GM10266 (cell line): ENCODE results near the gene RAB11FIP3.
A peak's percentile ranks its signal among the peaks of the same experiment; 100 is the strongest.
"Not testable (repeated sequence)": the region's sequence is repeated elsewhere in the genome, so short reads cannot be mapped to it uniquely, and the experiment has no call there.

Experiments used
- DNase-seq: peaks from one replicate; pipeline ENCODE4 v3.0.0; 2012; ENCODE audit errors: extremely low spot score
- TF ChIP-seq, protein P1 (sequence below): IDR thresholded peaks from 2 replicates; pipeline ENCODE4 v1.5.1; 2012; ENCODE audit warnings: mild to moderate bottlenecking, low read depth; ENCODE audit not compliant: control insufficient read depth, insufficient read depth; ENCODE audit errors: missing control alignments

The RAB11FIP3 gene, protein sequence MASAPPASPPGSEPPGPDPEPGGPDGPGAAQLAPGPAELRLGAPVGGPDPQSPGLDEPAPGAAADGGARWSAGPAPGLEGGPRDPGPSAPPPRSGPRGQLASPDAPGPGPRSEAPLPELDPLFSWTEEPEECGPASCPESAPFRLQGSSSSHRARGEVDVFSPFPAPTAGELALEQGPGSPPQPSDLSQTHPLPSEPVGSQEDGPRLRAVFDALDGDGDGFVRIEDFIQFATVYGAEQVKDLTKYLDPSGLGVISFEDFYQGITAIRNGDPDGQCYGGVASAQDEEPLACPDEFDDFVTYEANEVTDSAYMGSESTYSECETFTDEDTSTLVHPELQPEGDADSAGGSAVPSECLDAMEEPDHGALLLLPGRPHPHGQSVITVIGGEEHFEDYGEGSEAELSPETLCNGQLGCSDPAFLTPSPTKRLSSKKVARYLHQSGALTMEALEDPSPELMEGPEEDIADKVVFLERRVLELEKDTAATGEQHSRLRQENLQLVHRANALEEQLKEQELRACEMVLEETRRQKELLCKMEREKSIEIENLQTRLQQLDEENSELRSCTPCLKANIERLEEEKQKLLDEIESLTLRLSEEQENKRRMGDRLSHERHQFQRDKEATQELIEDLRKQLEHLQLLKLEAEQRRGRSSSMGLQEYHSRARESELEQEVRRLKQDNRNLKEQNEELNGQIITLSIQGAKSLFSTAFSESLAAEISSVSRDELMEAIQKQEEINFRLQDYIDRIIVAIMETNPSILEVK

DNA sequence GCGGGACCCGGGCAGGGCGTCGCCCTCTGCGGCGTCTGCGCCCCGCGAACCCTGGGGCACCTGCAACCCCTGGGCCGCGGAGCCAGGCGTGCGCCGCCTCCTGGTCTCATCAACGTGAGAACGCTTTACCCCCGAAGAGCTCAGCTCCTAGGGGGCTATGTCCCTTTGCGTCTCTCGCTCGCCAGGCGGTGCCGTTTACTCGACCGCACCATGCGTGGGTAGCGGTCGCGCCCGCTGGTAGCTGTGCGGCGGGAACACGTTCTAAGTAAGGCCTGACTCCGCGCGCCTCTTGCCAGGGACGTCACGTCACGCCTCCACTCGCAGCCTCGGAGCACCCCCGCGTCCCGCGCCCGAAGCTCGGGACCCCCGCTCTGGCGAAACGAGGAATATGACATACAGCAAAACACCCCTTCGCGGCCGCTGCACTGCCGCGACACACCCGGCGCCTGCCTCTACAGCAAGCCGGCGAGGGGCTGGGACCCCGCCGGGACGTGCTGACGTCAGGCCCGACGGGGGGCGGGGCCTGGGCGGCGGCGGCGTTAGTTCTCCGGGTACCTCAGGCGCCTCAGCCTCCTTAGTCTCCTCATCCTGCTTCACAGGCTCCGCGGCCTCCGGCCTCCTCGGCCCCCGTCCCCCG is at the start of gene RAB11FIP3:
TSS of gene RAB11FIP3 (plus strand) at position 568 of the 637 bp plus-strand sequence. CDS start 358 bp downstream, outside the sequence.
- peak; percentile 99 for DNase-seq
- TF ChIP-seq, protein P1, sequence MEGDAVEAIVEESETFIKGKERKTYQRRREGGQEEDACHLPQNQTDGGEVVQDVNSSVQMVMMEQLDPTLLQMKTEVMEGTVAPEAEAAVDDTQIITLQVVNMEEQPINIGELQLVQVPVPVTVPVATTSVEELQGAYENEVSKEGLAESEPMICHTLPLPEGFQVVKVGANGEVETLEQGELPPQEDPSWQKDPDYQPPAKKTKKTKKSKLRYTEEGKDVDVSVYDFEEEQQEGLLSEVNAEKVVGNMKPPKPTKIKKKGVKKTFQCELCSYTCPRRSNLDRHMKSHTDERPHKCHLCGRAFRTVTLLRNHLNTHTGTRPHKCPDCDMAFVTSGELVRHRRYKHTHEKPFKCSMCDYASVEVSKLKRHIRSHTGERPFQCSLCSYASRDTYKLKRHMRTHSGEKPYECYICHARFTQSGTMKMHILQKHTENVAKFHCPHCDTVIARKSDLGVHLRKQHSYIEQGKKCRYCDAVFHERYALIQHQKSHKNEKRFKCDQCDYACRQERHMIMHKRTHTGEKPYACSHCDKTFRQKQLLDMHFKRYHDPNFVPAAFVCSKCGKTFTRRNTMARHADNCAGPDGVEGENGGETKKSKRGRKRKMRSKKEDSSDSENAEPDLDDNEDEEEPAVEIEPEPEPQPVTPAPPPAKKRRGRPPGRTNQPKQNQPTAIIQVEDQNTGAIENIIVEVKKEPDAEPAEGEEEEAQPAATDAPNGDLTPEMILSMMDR: peak; percentile 12

DNA sequence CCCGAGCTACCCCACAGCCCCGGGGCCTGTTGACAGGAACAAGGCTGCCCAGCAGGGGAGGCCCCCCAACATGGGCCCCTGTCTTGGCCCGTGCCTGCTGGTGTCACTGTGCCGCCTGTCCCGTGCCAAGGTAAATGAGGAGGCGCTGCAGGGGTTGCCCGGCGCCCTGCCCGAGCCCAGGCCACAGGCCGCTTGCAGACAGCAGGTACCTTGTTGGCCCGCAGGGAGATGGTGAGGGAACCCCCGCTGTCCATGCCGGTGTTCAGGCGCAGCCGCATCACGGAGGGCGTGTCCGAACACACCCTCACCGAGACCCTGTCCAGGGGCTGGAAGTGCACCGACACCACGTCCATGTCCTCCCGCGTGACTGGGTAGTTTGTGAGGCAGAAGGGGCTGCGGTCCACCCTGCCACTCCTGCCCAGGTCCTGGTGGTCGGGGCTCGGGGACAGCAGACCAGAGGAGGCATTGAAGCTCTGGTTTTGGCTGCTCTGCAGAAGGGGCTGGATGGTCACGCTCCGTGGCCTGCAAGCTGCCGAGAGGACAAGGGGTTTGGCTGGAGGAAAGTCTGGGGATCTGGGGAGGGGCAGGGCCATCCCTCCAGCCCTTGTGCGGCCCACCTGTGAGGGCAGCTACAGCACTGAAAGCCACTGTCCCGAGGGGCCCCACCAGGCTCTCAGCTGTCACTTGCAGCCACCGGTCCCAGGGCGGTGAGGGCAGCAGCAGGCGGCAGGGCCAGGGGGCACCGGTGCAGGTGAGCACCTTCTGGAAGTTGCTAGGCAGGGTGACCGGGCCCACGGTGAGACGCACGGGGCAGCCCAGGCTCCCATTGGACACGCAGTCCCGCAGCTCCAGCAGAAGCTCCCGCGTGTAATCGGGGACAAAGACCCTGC is 49.3 kb upstream of the RAB11FIP3 start:
- no peak for DNase-seq
- TF ChIP-seq, protein P1: no peak

DNA sequence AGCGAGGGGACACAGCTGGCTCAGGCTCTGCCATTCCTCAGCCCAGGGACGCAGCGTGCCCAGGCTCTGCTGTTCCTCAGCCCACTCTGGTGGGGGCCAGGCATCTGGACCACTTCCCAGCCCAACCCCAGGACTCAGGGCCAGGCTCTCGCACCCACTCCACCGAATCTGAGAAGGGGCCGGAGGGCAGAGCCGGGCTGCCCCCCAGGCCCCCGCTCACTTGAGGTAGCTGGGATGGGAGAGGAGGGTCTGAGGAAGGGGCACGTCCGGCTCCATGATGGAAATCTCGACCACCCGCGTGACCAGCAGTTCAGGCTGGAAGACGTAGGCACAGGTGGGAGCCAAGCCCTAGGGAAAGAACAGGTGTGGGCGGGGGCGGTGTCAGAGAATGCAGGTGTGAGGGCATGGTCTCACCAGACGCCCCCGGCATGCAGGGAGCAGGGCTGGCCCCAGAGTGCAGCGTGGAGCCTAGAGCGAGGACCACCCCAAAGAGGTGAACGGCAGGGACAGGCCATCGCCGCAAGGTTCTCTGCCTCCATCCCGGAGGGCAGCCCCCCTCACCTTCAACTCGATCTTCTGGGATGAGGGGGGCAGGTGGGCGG is 48.5 kb upstream of the RAB11FIP3 start:
- TF ChIP-seq, protein P1: no peak
- no peak for DNase-seq

DNA sequence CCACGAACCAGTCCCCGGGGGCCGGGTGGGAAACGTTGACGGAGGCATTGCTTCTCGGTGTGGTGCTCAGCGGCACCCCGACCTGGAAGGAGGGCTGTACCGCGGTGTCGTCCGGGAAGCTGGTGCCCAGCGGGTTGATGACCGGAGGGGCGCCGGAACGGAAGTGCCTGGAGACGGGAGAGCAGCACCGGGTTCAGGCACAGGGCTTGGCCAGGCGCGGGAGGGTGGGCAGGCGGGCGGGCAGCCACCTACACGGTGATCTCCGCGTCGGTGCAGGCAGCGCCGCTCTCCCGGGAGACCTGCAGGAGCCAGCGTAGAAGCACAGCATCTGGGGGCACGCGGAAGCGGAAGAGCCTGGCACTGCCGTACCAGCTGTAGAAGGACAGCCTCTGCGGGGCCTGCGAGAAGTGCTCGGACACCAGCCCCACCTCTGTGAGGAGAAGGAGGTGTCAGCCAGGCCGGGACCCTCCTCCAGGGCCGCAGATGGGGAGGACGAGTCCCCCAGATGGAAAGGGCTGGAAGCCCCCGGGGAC is 48.0 kb upstream of the RAB11FIP3 start:
- DNase-seq: no peak
- TF ChIP-seq, protein P1: no peak

DNA sequence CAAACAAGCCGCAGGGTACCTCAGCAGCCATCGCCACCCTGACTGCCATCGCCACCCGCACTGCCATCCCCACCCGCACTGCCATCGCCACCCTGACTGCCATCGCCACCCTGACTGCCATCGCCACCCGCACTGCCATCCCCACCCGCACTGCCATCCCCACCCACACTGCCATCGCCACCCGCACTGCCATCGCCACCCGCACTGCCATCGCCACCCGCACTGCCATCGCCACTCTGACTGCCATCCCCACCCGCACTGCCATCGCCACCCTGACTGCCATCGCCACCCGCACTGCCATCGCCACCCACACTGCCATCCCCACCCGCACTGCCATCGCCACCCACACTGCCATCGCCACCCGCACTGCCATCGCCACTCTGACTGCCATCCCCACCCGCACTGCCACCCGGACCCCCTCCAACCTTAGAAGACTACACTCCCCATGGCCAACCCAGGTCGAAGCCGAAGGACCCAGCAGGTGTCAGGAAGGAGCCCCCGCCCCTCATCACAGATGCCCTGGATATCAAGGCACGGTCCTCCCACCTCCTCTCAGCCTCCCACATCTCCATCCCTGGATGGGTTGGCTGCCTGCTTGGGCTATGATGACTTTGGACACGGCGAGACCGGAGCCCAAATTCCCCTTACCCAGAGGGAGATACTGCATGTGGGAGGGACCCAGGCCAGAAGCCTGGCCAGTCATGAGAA is 47.2 kb upstream of the RAB11FIP3 start:
- DNase-seq: not testable (repeated sequence)

DNA sequence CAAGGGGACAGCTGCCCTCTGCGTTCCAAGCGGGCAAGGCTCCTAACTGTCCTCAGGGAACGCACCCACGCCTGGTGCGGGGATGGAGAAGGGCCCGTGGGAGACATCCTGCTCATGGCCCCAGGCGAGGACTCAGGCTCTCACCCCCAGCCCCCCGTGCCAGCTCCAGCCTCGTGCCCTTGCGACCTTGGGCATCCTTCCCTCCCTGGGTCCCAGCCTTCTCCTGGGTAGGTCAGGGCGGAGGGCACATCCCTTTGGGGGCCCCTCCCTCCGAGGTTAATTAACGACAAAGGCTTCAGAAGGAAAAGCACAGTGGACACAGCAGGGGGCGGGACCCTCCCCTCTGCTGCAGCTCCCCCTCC is 46.6 kb upstream of the RAB11FIP3 start:
- TF ChIP-seq, protein P1: no peak
- DNase-seq: no peak
